ENCODE results near the gene CHEK1. TPM values are rescaled to one million over a fixed set of nuclear protein-coding genes. Genes with fewer than 3 reads are reported as not detected.

CHEK1 gene
- total RNA-seq, 1 experiment from 2014 or later = 111 TPM

DNA sequence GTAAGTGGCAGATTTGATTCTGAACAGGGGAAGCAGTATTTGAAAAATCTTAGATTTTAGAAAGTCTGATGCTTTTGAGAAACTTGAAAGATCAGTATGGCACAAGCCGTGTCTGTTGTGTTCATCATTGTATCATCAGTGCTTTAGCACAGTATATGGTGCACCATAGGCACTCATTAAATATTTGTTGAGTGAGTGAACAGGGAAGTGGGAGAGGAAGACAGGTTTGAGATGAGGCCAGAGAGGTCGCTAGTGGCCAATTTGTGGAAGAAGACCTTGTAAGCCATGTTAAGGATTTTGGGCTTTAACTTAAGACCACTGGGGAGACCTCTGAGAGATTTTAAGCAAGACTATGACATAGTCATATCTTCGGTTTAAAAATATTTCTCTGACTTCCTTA is 12.9 kb downstream of the CHEK1 start:
- peaks cover 76% of the 10 kb centered on the region for H3K36me3 Mint-ChIP-seq
- H3K4me3 Mint-ChIP-seq = no peak overlapping the region
- no peaks in the 10 kb centered on the region for H3K4me1 Mint-ChIP-seq
- TF ChIP-seq FOXK1 (CRISPR knock-in tag; IDR thresholded peaks at IDR 0.05) (no peak), ZNF121 (CRISPR knock-in tag; IDR thresholded peaks at IDR 0.05) (no peak), FOXP1 (CRISPR knock-in tag; IDR thresholded peaks at IDR 0.05; ENCODE audit: borderline replicate concordance) (no peak), SOX15 (CRISPR knock-in tag; IDR thresholded peaks at IDR 0.05) (no peak), ZNF317 (CRISPR knock-in tag; IDR thresholded peaks at IDR 0.05; ENCODE audit: borderline replicate concordance, low read depth) (no peak), FOXJ3 (CRISPR knock-in tag; IDR thresholded peaks at IDR 0.05; ENCODE audit: borderline replicate concordance) (no peak), NR2C2 (CRISPR knock-in tag; IDR thresholded peaks at IDR 0.05) (no peak), RORB (CRISPR knock-in tag; IDR thresholded peaks at IDR 0.05) (no peak), HMGA2 (CRISPR knock-in tag; IDR thresholded peaks at IDR 0.05) (no peak), ZNF138 (CRISPR knock-in tag; conservative IDR thresholded peaks at IDR 0.05) (no peak), MXD4 (CRISPR knock-in tag; IDR thresholded peaks at IDR 0.05; ENCODE audit: borderline replicate concordance) (no peak)
- TF ChIP-seq, protein P1, sequence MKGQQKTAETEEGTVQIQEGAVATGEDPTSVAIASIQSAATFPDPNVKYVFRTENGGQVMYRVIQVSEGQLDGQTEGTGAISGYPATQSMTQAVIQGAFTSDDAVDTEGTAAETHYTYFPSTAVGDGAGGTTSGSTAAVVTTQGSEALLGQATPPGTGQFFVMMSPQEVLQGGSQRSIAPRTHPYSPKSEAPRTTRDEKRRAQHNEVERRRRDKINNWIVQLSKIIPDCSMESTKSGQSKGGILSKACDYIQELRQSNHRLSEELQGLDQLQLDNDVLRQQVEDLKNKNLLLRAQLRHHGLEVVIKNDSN (CRISPR knock-in tag; IDR thresholded peaks at IDR 0.05) = no peak
- TF ChIP-seq, protein P2, sequence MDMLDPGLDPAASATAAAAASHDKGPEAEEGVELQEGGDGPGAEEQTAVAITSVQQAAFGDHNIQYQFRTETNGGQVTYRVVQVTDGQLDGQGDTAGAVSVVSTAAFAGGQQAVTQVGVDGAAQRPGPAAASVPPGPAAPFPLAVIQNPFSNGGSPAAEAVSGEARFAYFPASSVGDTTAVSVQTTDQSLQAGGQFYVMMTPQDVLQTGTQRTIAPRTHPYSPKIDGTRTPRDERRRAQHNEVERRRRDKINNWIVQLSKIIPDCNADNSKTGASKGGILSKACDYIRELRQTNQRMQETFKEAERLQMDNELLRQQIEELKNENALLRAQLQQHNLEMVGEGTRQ (CRISPR knock-in tag; IDR thresholded peaks at IDR 0.05) = no peak
- TF ChIP-seq, protein P3, sequence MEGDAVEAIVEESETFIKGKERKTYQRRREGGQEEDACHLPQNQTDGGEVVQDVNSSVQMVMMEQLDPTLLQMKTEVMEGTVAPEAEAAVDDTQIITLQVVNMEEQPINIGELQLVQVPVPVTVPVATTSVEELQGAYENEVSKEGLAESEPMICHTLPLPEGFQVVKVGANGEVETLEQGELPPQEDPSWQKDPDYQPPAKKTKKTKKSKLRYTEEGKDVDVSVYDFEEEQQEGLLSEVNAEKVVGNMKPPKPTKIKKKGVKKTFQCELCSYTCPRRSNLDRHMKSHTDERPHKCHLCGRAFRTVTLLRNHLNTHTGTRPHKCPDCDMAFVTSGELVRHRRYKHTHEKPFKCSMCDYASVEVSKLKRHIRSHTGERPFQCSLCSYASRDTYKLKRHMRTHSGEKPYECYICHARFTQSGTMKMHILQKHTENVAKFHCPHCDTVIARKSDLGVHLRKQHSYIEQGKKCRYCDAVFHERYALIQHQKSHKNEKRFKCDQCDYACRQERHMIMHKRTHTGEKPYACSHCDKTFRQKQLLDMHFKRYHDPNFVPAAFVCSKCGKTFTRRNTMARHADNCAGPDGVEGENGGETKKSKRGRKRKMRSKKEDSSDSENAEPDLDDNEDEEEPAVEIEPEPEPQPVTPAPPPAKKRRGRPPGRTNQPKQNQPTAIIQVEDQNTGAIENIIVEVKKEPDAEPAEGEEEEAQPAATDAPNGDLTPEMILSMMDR (IDR thresholded peaks at IDR 0.05) = no peak
- TF ChIP-seq, protein P4, sequence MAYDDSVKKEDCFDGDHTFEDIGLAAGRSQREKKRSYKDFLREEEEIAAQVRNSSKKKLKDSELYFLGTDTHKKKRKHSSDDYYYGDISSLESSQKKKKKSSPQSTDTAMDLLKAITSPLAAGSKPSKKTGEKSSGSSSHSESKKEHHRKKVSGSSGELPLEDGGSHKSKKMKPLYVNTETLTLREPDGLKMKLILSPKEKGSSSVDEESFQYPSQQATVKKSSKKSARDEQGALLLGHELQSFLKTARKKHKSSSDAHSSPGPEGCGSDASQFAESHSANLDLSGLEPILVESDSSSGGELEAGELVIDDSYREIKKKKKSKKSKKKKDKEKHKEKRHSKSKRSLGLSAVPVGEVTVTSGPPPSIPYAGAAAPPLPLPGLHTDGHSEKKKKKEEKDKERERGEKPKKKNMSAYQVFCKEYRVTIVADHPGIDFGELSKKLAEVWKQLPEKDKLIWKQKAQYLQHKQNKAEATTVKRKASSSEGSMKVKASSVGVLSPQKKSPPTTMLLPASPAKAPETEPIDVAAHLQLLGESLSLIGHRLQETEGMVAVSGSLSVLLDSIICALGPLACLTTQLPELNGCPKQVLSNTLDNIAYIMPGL (CRISPR knock-in tag; IDR thresholded peaks at IDR 0.05) = no peak
- TF ChIP-seq, protein P5, sequence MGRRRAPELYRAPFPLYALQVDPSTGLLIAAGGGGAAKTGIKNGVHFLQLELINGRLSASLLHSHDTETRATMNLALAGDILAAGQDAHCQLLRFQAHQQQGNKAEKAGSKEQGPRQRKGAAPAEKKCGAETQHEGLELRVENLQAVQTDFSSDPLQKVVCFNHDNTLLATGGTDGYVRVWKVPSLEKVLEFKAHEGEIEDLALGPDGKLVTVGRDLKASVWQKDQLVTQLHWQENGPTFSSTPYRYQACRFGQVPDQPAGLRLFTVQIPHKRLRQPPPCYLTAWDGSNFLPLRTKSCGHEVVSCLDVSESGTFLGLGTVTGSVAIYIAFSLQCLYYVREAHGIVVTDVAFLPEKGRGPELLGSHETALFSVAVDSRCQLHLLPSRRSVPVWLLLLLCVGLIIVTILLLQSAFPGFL (CRISPR knock-in tag; IDR thresholded peaks at IDR 0.05; ENCODE audit: borderline replicate concordance) = no peak
- TF ChIP-seq, protein P6, sequence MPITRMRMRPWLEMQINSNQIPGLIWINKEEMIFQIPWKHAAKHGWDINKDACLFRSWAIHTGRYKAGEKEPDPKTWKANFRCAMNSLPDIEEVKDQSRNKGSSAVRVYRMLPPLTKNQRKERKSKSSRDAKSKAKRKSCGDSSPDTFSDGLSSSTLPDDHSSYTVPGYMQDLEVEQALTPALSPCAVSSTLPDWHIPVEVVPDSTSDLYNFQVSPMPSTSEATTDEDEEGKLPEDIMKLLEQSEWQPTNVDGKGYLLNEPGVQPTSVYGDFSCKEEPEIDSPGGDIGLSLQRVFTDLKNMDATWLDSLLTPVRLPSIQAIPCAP (CRISPR knock-in tag; IDR thresholded peaks at IDR 0.05) = no peak
- H3K27ac Mint-ChIP-seq = no peak overlapping the region
- POLR2A ChIA-PET = interaction anchor here (0.6 kb wide), 1 partner anchor 344 kb away, joined by 4 read pairs; no protein-coding TSS in a partner anchor
- ATAC-seq (no peak), DNase-seq (ENCODE audit: low spot score) (no peak)
- CTCF ChIA-PET = no interaction called here
- no peaks in the 10 kb centered on the region for H3K27me3 Mint-ChIP-seq (ENCODE audit: low read depth)
- H3K9me3 Mint-ChIP-seq = no peaks in the 10 kb centered on the region

DNA sequence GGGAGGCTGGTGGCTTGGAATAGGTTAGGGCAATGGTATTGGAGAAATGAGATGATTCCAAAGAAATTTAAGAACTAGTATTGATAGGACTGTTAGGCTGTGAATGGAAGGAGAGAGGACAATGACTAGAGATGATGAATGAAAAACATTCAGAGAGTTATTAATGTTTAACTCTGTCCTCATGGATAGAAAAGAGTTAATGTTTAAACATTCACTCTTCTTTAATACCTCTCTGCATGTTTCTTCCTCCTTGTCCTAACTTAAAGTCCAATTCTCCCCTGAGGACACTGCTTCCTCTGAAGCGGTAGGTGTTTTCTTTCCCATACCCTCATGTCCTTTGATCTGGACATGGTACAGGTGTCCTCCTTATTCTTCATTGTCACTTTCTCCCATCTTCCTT is 13.4 kb downstream of the CHEK1 start:
- Mint-ChIP-seq H3K36me3 (peaks cover 71% of the 10 kb centered on the region), H3K4me3 (no peak overlapping the region), H3K4me1 (no peaks in the 10 kb centered on the region), H3K27ac (no peak overlapping the region), H3K27me3 (ENCODE audit: low read depth) (no peaks in the 10 kb centered on the region), H3K9me3 (no peaks in the 10 kb centered on the region)
- ChIA-PET CTCF (no interaction called here), POLR2A (interaction anchor here (0.6 kb wide), 1 partner anchor 343 kb away, joined by 4 read pairs; no protein-coding TSS in a partner anchor)
- no peak for ATAC-seq
- DNase-seq (ENCODE audit: low spot score) = no peak
- no peak for TF ChIP-seq ZNF219 (CRISPR knock-in tag; IDR thresholded peaks at IDR 0.05; ENCODE audit: borderline replicate concordance)
- TF ChIP-seq ZBTB21 (CRISPR knock-in tag; IDR thresholded peaks at IDR 0.05; ENCODE audit: borderline replicate concordance) = no peak
- TF ChIP-seq, protein P7, sequence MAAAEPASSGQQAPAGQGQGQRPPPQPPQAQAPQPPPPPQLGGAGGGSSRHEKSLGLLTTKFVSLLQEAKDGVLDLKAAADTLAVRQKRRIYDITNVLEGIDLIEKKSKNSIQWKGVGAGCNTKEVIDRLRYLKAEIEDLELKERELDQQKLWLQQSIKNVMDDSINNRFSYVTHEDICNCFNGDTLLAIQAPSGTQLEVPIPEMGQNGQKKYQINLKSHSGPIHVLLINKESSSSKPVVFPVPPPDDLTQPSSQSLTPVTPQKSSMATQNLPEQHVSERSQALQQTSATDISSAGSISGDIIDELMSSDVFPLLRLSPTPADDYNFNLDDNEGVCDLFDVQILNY (CRISPR knock-in tag; IDR thresholded peaks at IDR 0.05) = no peak
- TF ChIP-seq GTF2I (CRISPR knock-in tag; conservative IDR thresholded peaks at IDR 0.05) = no peak
- no peak for TF ChIP-seq ZNF232 (CRISPR knock-in tag; IDR thresholded peaks at IDR 0.05)
- TF ChIP-seq, protein P5 (CRISPR knock-in tag; IDR thresholded peaks at IDR 0.05; ENCODE audit: borderline replicate concordance) = no peak
- TF ChIP-seq, protein P8, sequence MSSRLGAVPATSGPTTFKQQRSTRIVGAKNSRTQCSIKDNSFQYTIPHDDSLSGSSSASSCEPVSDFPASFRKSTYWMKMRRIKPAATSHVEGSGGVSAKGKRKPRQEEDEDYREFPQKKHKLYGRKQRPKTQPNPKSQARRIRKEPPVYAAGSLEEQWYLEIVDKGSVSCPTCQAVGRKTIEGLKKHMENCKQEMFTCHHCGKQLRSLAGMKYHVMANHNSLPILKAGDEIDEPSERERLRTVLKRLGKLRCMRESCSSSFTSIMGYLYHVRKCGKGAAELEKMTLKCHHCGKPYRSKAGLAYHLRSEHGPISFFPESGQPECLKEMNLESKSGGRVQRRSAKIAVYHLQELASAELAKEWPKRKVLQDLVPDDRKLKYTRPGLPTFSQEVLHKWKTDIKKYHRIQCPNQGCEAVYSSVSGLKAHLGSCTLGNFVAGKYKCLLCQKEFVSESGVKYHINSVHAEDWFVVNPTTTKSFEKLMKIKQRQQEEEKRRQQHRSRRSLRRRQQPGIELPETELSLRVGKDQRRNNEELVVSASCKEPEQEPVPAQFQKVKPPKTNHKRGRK (CRISPR knock-in tag; IDR thresholded peaks at IDR 0.05; ENCODE audit: borderline replicate concordance) = no peak
- TF ChIP-seq, protein P1 (CRISPR knock-in tag; IDR thresholded peaks at IDR 0.05) = no peak

Measured in WTC11 (cell line).